UCSD-AML1 (cell line): ENCODE measurements around the gene GGT6.

ENCODE experiments used
- DNase-seq: peaks from one replicate; lab custom pipeline; 2025; ENCODE audit not compliant: unreplicated experiment; lab: John Stamatoyannopoulos, UW

Gene GGT6

DNA sequence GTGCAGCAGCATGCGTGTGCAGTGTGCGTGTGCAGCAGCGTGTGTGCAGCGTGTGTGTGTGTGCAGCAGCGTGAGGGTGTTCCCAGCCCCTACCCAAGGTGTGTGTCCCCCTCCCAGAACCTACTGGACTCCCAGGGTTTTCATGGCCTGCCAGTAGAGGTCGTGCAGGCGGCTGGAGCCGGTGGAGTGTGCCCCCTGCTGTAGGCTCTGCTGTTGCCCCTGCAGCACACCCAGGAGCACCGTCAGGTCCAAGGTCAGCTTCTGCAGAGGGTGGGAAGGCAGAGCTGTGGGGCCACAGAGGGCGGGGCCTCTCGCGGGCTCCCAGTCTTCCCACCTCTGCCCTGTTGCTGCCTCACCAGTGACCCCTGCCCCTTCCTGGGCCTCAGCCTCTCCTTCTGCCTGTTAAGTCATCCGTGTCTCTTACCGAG is 20.1 kb downstream of the GGT6 start:
- peak; percentile 66 for DNase-seq

- DNase-seq: no peak
These were observed 20.7 kb downstream of the GGT6 start for GRCh38 chr17:4539576-4540223.

- no peak for DNase-seq
These were observed 21.4 kb downstream of the GGT6 start for GRCh38 chr17:4539025-4539424.

DNA sequence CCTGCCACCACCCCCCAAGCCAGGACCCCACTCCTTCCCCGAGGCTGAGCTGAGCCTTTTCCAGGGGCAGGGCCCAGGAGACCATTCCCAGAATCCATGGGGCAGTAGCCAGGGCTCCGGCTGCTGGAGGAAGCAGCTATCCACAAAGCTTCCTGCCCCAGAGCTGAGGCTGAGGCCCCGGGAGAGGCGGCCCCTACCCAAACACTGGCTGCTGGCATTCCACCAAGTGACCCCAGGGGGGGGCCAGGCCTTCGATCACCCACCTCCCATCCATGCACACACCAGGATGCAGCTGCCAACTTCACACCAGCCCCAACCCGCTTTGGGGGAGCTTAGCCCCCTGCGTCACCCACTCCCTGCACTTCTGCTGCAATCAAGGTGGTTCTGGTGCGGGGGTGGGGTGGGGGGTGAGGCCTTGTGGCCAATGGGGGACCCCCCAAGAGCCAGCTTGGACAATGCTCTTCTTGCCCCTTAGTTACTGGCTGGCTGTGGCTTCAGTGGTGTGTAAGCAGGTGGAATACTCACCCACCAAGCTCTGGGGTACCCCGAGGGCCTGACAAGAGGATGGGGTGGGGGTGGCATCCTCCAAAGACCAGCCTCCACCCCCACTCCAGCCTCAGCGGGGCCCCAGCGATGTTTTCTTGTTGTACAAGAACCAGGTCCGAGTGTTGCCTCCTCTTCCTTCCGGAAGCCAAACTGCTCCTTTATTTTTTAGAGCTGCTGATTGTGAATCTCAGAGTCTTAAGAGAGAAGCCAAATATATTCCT is 22.0 kb downstream of the GGT6 start:
- DNase-seq: no peak

- no peak for DNase-seq
These were observed 22.7 kb downstream of the GGT6 start for GRCh38 chr17:4537451-4538235.

DNA sequence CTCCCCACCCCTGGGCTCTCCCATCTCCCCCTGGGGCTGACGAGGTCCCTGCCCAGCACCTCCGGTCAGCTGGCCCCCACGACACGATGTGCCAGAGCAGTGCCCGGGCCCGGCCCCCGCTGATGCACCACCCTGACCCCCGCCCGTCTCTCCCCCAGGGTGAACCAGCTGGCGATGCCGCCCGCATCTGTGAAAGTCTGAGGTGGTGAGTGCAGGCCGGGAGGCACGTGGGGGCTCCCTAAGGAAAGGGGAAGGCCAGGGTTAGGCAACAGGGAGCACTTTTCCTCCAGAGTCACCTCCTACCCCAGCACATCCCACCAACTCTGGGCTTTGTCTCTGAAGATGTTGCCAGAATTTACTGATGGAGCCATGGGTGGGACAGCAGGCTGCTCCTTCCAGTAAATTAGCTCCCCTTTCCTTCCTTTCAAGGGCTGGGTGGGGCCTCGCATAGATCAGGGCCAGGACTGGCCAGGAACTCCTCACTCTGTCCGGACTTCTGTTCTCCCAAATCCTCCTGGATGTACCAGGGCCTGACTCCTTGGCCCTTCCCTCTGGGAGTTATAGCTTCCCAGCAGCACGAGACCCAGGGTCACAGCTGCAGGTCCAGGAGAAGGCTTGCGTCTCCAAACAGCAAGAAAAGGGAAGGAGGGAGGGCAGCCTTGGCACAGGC is 23.5 kb downstream of the GGT6 start:
- no peak for DNase-seq

GRCh38 chr17:4536259-4536741 is 24.1 kb downstream of the GGT6 start:
- no peak for DNase-seq

GRCh38 chr17:4535667-4536258 is 24.6 kb downstream of the GGT6 start:
- no peak for DNase-seq

- no peak for DNase-seq
These were observed 25.3 kb downstream of the GGT6 start for GRCh38 chr17:4534928-4535666.

DNA sequence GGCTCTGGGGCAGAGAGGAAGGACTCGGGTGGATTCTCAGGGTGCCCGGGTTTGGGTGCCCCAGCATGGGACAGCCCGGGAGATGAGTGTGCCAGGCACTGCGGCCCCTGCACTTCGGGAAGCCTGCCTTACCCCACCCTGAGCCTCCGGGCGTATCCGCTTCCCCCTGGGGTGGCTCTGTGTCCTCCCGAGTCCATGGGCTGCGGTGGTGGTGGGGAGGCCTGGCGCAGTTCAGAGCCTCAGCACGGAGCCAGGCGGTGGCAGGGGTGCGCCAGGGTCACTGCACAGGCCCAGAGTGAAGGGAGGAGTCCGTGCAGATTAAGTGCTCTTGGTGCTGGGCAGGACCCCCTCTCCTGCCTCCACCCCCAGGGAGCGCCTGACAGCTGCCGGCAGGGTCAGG is 25.9 kb downstream of the GGT6 start:
- DNase-seq: no peak

GRCh38 chr17:4533523-4534504 is 26.6 kb downstream of the GGT6 start:
- DNase-seq: peak; percentile 38

DNA sequence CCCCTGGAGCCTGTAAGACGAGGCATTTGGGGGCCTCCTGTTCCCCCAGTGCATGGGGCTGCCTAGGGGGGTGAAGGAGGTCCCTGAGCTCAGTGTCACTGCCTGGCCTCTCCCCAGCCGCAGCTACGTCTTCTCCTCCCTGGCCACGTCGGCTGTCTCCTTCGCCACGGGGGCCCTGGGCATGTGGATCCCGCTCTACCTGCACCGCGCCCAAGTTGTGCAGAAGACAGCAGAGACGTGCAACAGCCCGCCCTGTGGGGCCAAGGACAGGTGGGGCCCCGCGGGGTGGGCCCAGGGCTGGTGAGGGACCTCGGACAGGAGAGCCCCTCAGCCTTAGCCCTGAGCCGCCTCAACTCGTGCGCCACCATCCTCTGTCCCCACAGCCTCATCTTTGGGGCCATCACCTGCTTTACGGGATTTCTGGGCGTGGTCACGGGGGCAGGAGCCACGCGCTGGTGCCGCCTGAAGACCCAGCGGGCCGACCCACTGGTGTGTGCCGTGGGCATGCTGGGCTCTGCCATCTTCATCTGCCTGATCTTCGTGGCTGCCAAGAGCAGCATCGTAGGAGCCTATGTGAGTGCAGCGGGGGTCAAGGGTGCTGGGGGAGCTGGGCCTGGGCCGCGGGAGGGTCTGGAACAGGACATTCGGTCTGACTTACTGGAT is 27.4 kb downstream of the GGT6 start:
- no peak for DNase-seq

DNA sequence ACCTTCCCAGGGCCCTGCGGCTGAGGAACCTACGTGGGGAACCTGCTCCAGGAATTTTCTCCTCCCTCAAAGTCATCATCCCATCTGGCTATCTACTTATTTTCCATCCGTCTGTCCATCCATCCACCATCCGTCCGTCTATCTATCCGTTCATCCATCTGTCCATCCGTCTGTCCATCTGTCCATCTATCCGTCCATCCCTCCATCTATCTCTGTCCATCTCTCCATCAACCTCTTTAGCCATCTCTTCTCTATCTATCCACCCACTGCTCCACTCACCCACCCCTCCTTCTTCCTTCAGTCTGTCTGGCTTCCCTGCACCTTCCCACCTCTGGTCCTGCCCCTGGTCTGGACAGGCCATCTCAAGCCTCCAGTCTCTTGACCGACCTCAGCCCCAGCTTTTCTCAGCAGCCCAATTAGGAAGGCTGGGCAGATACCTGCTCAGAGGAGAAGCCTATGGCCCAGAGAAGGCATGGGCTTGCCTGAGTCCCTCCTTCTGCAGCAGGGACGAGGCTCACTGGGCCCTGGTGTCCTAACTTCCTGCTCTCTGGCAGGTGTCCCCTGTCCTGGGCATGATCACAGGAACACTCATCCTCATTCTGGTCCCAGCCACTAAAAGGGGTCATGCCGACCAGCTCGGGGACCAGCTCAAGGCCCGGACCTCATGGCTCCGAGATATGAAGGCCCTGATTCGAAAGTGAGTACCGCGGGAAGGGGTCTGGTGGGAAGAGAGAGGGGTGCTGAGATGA is 28.2 kb downstream of the GGT6 start:
- DNase-seq: no peak

DNA sequence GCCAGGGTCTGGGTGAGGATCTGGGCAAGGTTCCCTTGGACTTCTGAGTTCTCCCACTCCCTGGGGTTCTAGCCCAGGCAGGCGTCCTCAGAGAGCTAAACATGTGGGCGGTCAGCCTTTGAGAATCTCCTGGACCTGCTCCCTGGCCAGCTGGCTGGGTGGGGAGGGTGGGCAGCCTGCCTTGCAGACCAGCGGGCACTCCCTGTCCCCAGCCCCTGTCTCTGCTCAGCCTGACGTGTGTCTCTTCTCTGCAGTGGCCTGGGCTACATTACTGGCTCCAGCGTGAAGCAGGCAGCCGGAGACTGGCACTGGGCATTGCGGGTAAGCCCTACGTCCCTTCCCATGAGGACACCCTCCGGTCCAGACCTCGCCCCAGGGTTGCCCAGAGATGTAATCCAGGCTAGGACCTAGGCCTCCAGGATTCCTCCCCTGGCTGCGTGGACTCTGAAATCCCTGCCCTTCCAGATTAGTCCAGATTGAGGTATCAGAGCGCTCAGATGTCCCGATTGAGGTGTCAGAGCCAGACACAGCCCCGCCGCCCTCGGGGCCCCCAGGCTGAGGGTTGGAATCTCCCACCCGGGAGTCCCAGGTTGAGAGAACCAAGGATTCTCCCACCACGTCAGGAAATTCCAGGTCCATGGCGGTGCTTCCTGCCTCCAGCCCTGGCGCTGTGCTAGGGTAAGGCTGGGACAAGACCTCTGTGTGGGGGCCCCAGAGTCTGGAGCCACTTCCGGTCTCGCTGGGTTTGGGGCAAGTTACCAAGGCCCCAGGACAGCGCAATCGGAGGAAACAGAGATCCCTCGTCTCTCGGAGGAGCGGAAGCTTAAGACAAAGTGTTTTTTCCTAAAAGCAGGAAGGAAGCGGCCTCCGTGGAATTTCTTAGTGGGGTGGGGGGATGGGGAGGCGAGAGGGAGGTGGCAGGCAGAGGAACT is 29.3 kb downstream of the GGT6 start:
- peak; percentile 74 for DNase-seq

GRCh38 chr17:4529533-4530152 is 30.7 kb downstream of the GGT6 start:
- no peak for DNase-seq

DNA sequence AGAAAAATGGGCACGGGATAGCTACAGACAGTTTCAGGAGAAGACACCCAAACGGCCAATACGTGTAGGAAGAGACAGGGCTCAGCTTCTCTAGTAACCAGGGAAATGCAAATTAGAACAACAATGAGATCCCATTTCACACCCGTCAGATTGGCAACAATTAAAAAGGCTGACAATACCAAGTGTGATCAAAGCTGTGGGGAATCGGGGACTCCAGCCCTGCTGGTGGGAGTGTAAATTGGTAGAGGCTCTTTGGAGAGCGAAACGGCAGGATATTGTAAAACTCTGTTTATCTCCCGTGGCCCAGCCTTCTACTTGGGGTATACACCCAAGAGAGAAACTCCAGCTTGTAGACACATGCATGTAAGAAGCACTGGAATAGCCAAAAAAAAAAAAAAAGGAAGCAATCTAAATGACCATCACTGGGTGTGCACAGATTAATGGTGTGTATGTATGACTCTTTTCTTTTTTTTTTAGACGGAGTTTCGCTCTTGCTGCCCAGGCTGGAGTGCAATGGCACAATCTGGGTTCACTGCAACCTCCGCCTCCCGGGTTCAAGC is 32.7 kb downstream of the GGT6 start:
- no peak for DNase-seq
